ENCODE results near the gene DPF1.
A peak's percentile ranks its signal among the peaks of the same experiment; 100 is the strongest.

The DPF1 gene

GRCh38 chr19:38264486-38265212 is 40.6 kb upstream of the DPF1 start, which contains the start of gene SPINT2 (continued):
- no peak for TF ChIP-seq ZNF146 (tag by site-specific recombination; IDR thresholded peaks at IDR 0.05)
- TF ChIP-seq ZNF626 (tag by site-specific recombination; IDR thresholded peaks at IDR 0.05), result no peak
- no peak for TF ChIP-seq ELK4 (IDR thresholded peaks at IDR 0.05; ENCODE audit: borderline replicate concordance, low read depth, low read length)
- TF ChIP-seq HIC1 (tag by site-specific recombination; IDR thresholded peaks at IDR 0.05), result no peak
- TF ChIP-seq ZNF843 (tag by site-specific recombination; IDR thresholded peaks at IDR 0.05), result peak; percentile 78
- no peak for TF ChIP-seq ZNF426 (tag by site-specific recombination; IDR thresholded peaks at IDR 0.05)
- TF ChIP-seq ZSCAN18 (tag by site-specific recombination; IDR thresholded peaks at IDR 0.05), result no peak
- no peak for TF ChIP-seq ZNF19 (tag by site-specific recombination; IDR thresholded peaks at IDR 0.05; ENCODE audit: low read depth)
- no peak; the same call in 1 of the 2 replicates for TF ChIP-seq ZBTB21 (tag by site-specific recombination; IDR thresholded peaks at IDR 0.05)
- no peak for TF ChIP-seq ZNF416 (tag by site-specific recombination; IDR thresholded peaks at IDR 0.05)
- peak; percentile 82; the same call in 1 of the 2 replicates for TF ChIP-seq KLF8 (tag by site-specific recombination; IDR thresholded peaks at IDR 0.05)
- peak; percentile 43 for TF ChIP-seq SP7 (tag by site-specific recombination; IDR thresholded peaks at IDR 0.05)
- no peak for TF ChIP-seq ZNF174 (tag by site-specific recombination; IDR thresholded peaks at IDR 0.05)
- no peak for TF ChIP-seq ZNF26 (tag by site-specific recombination; IDR thresholded peaks at IDR 0.05)
- peak; percentile 54; the same call in 1 of the 2 replicates for TF ChIP-seq ZFP69B (tag by site-specific recombination; IDR thresholded peaks at IDR 0.05)
- TF ChIP-seq ZNF704 (tag by site-specific recombination; IDR thresholded peaks at IDR 0.05), result no peak
- peak; percentile 99 for TF ChIP-seq RBAK (tag by site-specific recombination; IDR thresholded peaks at IDR 0.05)
- peak; percentile 96 for TF ChIP-seq KLF16 (tag by site-specific recombination; IDR thresholded peaks at IDR 0.05)
- TF ChIP-seq KLF10 (tag by site-specific recombination; IDR thresholded peaks at IDR 0.05), result peak; percentile 71; the same call in 1 of the 2 replicates
- TF ChIP-seq ZNF16 (tag by site-specific recombination; IDR thresholded peaks at IDR 0.05; ENCODE audit: low read depth), result no peak
- TF ChIP-seq REPIN1 (tag by site-specific recombination; IDR thresholded peaks at IDR 0.05; ENCODE audit: low read depth), result peak; percentile 68; the same call in 1 of the 2 replicates
- TF ChIP-seq ZBTB1 (tag by site-specific recombination; IDR thresholded peaks at IDR 0.05), result no peak
- no peak for TF ChIP-seq ZNF214 (tag by site-specific recombination; IDR thresholded peaks at IDR 0.05; ENCODE audit: borderline replicate concordance)
- peak; percentile 98 for TF ChIP-seq ZBTB11 (tag by site-specific recombination; conservative IDR thresholded peaks at IDR 0.05; ENCODE audit: low read depth)
- TF ChIP-seq ZBTB44 (tag by site-specific recombination; IDR thresholded peaks at IDR 0.05), result 0 out of 2 replicates have a peak, but pooled peaks have one; percentile 38
- peak; percentile 90 for TF ChIP-seq ZXDB (tag by site-specific recombination; IDR thresholded peaks at IDR 0.05)
- TF ChIP-seq ZNF623 (tag by site-specific recombination; IDR thresholded peaks at IDR 0.05), result peak; percentile 24; the same call in 1 of the 2 replicates

Data from HEK293 (cell line).